Left forelimb (tissue), 1 donor: Measurements from ENCODE around the gene ACAT2.
A peak's percentile ranks its signal among the peaks of the same experiment; 100 is the strongest.
"Not testable (repeated sequence)": the region's sequence is repeated elsewhere in the genome, so short reads cannot be mapped to it uniquely, and the experiment has no call there.

Experiments used
- DNase-seq: peaks from one replicate; pipeline ENCODE4 v3.0.0-alpha.2; 2018; ENCODE audit warnings: low spot score

Gene ACAT2

GRCh38 chr6:159761873-159762680 lies at the start of gene ACAT2:
Gene ACAT2, plus strand, starts transcription at chr6:159762045. Its CDS starts 43 bp downstream, at chr6:159762088.
- peak; percentile 94 for DNase-seq

GRCh38 chr6:159712389-159712788 lies 49.5 kb upstream of the ACAT2 start:
- not testable (repeated sequence) for DNase-seq

- DNase-seq = no peak
These were observed 47.9 kb upstream of the ACAT2 start for GRCh38 chr6:159713984-159714383.

GRCh38 chr6:159714404-159714803 lies 47.4 kb upstream of the ACAT2 start:
- DNase-seq = no peak

GRCh38 chr6:159715166-159715565 lies 46.7 kb upstream of the ACAT2 start:
- DNase-seq = no peak

- no peak for DNase-seq
These were observed 46.2 kb upstream of the ACAT2 start for GRCh38 chr6:159715605-159716004.

GRCh38 chr6:159716247-159717096 lies 45.4 kb upstream of the ACAT2 start:
- no peak for DNase-seq

- no peak for DNase-seq
These were observed 43.2 kb upstream of the ACAT2 start for GRCh38 chr6:159718634-159719033.

DNA sequence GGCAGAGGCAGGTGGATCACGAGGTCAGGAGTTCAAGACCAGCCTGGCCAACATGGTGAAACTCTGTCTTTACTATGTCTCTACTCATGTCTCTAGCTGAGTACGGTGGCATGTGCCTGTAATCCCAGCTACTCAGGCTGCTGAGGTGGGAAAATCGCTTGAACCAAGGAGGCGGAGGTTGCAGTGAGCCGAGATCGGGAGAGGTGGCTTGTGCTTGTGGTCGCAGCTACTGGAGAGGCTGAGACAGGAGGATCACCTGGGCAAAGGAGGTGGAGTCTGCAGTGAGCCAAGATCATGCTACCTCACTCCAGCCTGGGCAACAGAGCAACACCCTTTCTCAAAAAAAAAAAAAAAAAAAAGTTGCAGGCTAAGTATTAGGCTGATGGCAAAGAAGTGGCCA lies 42.6 kb upstream of the ACAT2 start:
- no peak for DNase-seq

- no peak for DNase-seq
These were observed 41.1 kb upstream of the ACAT2 start for GRCh38 chr6:159720708-159721107.

GRCh38 chr6:159721981-159722380 lies 39.9 kb upstream of the ACAT2 start:
- not testable (repeated sequence) for DNase-seq

DNA sequence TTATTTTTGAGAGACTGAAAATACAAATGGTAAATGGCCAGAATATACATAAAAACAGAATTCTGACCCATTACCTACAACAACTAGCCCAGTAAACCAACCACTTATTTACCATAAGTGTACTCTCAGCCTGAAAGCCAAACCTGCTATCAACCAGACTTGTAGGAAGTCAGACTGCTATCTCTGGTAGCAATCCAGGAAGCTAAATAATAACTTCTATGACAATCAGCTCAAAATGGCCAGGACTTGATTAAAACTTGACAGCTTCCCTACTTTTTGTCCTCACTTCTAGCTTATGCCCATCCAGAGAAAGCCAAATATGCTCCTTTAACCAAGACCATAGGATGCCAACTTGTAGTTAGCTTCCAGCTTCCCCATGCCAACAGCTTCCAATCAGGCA lies 39.2 kb upstream of the ACAT2 start:
- no peak for DNase-seq

DNA sequence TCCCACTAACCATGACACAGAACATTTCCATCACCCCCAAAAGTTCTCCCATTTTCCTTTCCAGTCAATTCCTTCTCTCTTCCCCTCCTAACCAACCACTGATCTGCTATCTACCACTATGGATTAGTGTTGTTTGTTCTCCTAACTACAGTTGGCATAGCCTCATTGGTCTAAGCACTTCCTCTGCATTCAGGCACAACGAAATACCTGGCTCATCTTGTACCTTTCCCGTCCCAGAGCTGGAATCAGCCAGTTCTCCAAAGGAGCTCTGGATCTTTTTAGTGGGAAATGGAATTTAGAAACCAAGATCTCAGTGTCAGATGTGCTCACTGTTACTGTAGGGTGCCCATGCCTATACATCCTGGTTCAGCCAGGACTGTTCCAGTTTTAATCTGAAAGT lies 38.6 kb upstream of the ACAT2 start:
- no peak for DNase-seq

DNA sequence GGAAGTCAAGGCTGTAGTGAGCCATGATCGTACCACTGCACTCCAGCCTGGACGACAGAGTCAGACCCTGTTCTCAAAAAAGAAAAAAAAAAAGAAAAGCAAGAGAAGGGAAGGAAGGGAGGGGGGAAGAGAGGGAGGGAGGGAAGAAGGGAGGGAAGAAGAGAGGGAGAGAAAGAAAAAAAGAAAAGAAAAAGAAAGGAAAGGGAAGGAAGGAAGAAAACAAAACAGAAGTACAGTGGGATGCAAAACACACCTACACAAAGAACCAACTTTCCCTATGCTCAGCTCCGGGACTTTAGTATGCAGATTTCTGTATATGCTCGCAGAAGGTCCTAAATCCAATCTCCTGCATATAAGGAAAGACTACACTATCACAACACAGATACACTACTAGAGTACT lies 37.1 kb upstream of the ACAT2 start:
- no peak for DNase-seq

- DNase-seq = not testable (repeated sequence)
These were observed 36.6 kb upstream of the ACAT2 start for GRCh38 chr6:159725208-159725607.

DNA sequence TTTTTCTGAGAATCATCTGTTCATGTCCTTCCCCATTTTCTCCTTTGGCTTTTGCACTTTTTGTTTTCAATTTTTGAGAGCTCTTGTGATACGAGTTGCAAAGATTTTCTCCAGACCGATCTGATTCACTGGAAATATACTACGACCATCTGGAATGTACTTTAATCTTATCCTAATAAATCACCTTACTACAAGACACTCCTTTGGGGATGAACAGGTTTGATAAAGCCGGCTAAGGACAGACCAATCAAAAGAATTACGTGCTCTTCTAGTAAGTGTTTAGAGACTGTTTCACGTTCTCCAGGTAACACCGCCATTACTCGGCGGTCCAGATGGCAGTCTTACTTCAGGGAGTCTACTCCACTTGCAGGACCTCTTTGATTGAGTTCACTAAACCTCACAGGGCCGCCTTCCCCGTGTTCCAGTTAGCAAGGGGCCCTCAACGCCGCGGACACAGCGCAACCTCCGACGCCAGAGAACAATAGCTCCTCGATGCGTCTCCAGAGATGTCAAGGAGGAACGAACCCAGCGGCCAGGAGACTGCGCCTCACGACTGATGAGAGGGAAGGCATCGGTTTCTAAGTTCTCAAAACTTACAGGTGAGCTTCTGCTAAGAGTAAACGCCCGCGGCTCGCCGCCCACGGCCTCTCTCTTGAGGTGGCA lies 35.5 kb upstream of the ACAT2 start:
- DNase-seq = no peak

DNA sequence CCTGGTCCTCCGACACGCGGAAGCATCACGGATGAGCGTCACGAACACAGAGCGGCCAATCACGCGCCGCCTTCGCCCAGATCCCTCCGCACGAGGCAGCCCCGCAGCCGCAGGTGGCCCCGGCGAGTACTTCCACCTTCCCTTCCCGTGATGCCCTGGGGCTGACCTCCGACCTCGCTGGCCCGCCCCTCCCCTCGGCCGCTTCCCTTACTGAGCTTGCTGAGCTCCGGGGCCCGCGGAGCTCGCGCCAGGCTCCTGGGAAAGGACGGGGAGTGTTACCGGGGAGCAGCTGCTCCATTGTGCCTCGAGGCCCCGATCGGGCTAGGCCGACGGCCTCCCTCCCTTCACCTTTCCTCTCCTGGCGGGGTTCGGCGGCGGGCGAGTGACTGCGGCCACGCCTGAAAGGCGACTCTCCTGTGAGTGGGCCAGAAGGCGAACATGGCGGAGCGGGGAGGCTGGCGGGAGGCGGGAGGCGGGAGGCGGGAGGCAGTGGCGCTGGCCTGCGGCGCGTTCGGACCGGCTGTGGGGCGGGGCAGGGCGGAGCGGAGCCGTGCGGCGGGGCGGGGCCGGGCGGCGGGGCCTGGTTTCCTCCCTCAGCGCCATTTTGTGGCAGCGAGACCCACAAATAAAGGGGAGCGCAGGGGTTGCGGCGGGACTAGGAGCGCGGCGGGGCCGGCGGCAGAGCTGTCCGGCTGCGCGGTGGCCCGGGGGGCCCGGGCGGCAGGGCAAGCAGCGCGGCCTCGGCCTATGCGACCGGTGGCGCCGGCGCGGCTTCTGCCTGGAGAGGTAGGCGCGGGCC lies 34.7 kb upstream of the ACAT2 start, which contains the start of gene WTAP:
WTAP (plus strand) TSS at position 589 of the 799 bp plus-strand sequence. CDS start 8,760 bp downstream, outside the sequence.
- DNase-seq = peak; percentile 98

- no peak for DNase-seq
These were observed 34.0 kb upstream of the ACAT2 start for GRCh38 chr6:159727717-159728445.

DNA sequence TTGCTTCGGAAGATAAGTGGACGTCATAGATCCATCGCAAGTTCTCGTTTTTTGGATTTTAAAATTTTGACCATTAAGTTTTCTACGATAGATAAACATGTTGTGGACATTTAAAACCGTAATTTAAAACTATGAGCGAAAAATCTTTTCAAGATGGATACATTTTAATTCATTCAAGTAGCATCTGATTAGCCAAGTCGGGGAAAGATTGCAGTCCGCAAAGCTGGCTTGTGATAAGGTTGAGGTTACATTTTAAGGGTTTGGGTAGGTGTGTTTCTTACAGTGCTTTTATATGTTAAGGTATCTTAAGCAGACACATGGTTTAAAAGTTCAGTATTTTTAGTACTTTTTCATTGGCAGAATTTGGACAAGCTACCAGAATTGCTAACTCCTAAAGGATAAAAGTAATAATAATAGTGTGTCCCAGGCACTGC lies 33.3 kb upstream of the ACAT2 start:
- DNase-seq = no peak

DNA sequence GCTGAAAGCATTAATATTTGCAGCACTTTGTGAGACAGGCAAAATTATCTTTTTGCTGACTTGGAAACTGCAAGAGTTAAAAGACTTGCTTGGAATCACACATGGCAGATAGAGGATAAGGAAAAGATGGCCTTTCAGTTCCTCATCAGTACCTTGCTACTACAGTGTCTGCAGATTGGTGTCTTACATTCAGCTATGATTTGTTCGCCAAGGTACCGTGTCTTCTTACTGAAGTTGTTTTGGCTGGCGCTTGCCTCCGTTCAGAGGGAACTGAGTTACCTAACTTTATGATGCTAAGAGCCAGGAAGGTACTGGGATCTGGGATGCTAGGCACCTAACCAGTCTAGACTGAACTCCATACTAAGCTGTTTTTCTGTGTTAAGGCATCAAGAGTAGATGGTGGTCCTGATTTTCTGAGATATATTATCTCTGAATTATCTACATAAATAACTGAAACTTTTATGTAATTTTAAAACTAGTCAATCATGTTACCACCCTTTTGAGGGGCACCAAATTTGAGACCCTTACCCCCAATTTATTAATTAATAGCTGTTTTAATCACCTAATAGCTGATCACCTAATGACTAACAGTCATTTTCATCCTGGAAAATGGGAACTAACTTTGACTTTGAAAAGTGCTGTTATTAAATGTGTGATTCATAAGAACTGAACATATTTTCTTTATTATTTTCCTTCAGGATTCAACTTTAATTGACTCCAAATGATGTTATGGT lies 32.1 kb upstream of the ACAT2 start:
- DNase-seq = no peak
